GM12891 (cell line): Measurements from ENCODE around the gene SLC7A11.

ENCODE experiments used
- PAX5 ChIP-seq: IDR thresholded peaks from 2 replicates; pipeline ENCODE4 v1.6.1; 2011; ENCODE audit warnings: low read length, moderate library complexity, mild to moderate bottlenecking; ENCODE audit not compliant: insufficient read depth, severe bottlenecking
- POLR2A ChIP-seq: IDR thresholded peaks from 2 replicates; pipeline ENCODE4 v1.6.1; 2011; ENCODE audit warnings: low read depth, low read length, control low read depth
- POLR2AphosphoS5 ChIP-seq: IDR thresholded peaks from 2 replicates; pipeline ENCODE4 v1.6.1; 2011; ENCODE audit warnings: low read depth, low read length, control low read depth
- POU2F2 ChIP-seq: IDR thresholded peaks from 2 replicates; pipeline ENCODE4 v1.6.1; 2011; ENCODE audit warnings: low read depth, mild to moderate bottlenecking, control low read depth, low read length, moderate library complexity
- SPI1 ChIP-seq: IDR thresholded peaks from 2 replicates; pipeline ENCODE4 v1.6.1; 2011; ENCODE audit warnings: low read depth, low read length, control low read depth
- TAF1 ChIP-seq: IDR thresholded peaks from 2 replicates; pipeline ENCODE4 v1.6.1; 2011; ENCODE audit warnings: low read depth, low read length, control low read depth

- TF ChIP-seq POLR2A = no peak
- TF ChIP-seq POLR2AphosphoS5 = no peak
- no peak for TF ChIP-seq TAF1
- TF ChIP-seq SPI1 = no peak
- no peak for TF ChIP-seq PAX5
- TF ChIP-seq POU2F2 = no peak
These were observed 20.3 kb upstream of the SLC7A11 start for GRCh38 chr4:138262469-138262868.
